GM08714 (cell line): Measurements from ENCODE around the gene AHNAK2.

Source experiments
- H3K4me3 ChIP-seq: fragments of 200-500 bp; sonication (Bioruptor generic); 2 replicates; pipeline ENCODE4 v1.5.1; 2014; ENCODE audit warnings: mild to moderate bottlenecking, low read length, inconsistent platforms
- ZNF274 ChIP-seq: IDR thresholded peaks from 2 replicates; pipeline ENCODE4 v1.6.1; 2012; ENCODE audit warnings: mild to moderate bottlenecking, low read depth, low read length

AHNAK2 gene

GRCh38 chr14:104984056-104984894 lies 6.1 kb upstream of the AHNAK2 start:
- H3K4me3 ChIP-seq, result no peak overlapping the region
- TF ChIP-seq ZNF274, result no peak

DNA sequence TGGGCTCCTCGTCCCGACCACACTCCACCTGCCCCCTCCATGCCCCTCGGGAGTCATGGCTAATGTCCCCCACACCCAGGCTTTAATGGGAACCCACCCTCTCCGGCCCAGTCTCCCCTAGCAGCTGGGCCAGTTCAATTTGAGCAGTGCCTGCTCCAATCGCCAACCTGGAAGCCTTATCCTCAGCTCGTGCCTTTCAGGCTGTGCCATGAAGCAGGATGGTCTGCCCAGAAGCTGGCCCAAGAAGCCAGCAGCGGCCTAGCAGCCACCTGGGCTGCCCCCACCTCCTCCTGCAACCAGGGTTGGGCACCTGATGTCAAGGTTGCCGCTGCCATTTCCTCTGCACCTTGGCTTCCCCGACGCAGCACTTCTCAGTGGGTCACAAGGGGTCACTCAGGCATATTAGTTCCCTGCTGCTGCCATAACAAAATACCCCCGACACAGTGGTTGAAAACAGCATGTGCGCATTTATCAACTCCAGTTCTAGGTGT lies 5.1 kb upstream of the AHNAK2 start:
- TF ChIP-seq ZNF274, result no peak
- no peak overlapping the region for H3K4me3 ChIP-seq

GRCh38 chr14:104982548-104983230 lies 4.5 kb upstream of the AHNAK2 start:
- no peak for TF ChIP-seq ZNF274

DNA sequence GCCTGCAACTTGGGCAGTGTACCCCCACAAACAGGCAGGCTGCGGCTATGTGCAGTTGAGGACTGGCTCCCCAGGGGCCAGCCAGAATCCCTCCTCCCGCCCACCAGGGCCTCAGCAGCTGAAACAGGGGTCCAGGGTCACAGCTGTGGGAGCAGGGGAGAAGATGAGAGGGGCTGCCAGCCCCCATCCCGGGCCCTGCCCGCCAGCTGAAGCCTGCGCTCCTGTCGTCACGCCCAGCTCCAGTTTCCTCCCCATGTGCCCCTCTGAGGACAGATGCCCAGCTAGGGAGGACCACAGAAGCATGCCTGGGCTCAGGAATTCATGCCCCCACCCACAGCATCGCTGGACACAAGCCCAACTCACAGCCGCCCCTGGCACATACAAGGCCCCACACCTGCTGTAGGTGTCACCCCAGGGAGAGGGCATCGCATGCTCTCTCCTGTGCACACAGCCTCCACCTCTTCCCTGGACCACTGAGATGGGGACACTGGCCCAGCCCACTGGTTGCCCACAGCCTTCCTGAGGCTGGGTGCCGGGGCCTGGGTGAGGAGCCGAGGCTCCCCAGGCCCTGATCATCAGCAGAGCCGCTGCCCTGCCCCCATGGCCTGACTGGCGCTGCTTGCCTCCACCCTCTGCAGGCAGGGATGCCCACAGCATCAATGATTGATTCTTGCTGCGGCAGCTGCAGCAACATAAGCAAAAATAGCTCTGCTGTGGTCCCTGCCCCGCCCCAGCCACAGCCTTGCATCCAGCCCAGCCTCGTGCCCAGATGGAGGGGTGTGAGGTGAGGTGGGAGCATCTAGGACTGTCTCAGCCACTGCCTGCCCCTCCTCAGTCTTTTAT lies 3.7 kb upstream of the AHNAK2 start:
- TF ChIP-seq ZNF274, result no peak
- H3K4me3 ChIP-seq, result no peak overlapping the region

More at GRCh38 chr14:104982548-104983230, 4.5 kb upstream of the AHNAK2 start:
- H3K4me3 ChIP-seq, result no peak overlapping the region

DNA sequence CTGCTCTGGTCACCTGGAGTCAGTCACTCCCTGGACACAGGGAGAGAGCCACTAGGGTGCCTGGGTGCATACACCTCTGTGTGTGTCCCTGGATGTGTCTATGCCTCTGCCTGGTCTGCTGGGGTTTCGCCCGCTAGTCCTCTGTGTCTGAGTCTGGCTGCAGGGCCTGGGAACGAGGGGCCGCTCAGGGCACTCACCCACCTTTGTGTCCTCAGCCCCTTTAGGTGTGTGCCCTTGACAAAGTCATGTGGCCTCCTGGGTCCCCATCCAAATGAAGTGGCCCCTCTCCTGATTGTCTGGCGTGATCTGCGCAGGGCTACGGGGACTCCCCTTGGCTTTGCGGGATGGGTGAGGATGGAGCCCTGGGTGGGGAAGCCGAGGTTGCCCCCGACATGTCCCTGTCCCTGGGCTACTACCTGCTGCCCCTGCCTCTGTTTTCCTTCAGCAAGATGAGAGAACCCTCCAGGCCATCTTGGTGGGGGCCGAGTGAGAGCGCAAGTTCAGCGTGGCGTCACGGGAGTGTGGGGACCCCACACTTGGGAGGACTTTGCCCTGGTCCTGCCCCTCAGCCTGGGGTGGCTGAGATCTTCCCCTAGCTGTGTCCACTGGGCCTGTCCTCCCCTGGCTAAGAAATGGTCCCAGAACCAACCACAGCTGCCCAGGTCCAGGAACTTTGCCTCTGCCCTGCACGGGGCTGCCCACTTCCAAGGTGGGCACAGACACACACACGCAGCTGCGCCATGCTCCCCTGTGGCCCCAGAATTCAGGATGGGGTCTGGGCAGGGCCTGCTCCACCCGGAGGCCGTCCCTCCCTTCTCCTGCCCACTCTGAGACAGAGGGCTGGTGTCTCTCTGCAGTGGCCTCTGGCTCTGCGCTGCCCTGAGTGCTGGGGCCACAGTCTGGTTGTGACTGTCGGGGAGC lies 2.7 kb upstream of the AHNAK2 start:
- no peak overlapping the region for H3K4me3 ChIP-seq
- no peak for TF ChIP-seq ZNF274

GRCh38 chr14:104979758-104980610 lies 1.8 kb upstream of the AHNAK2 start:
- TF ChIP-seq ZNF274, result no peak

DNA sequence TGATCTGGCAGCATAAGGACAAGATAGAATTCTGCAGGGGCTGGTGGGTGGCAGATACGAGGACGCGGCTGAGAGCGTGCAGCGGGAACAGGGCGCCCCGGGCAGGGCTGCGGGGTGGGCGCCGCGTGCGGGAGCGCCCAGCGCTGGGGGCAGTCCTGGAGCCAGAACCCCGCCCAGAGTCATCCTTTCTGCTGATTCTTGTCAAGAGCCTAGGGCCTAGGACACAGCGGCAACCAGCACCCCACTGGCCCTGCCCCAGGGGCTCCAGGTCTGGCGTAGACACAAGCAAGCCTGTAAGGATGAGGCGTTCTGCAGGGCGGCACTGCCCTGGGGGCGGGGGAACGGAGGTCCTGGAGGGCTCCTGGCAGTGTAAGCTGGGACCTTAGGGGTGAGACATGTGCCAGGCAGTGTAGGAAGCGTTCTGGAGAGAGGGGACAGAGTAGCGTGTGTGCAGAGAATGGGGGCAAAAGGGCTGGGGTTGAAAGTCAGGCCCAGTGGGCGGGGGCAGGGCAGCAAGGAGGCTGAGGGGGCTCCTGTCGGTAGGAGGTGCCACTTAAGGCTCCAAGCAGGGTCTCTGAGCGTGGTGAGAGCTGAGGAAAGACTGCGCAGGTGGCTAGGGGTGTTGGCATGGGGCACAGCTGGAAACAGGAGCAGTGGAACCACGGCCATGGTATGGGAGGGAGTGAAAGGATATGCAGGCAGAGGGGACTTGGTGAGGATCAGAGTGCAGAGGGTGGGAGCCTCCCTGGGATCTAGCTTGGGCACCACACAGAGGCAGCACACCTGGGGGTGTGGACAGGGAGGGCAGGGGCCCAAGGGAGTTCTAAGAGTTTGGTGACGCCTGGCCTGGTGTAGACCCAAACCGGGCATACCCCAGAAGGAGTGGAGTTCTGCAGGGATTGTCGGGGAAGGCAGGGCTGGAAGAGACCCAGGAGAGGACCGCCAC lies 845 bp upstream of the AHNAK2 start:
- no peak overlapping the region for H3K4me3 ChIP-seq
- no peak for TF ChIP-seq ZNF274

More at GRCh38 chr14:104979758-104980610, 1.8 kb upstream of the AHNAK2 start:
- H3K4me3 ChIP-seq, result no peak overlapping the region

GRCh38 chr14:104977008-104977680 lies 1.0 kb downstream of the AHNAK2 start:
- no peak overlapping the region for H3K4me3 ChIP-seq
- TF ChIP-seq ZNF274, result no peak

- no peak overlapping the region for H3K4me3 ChIP-seq
- no peak for TF ChIP-seq ZNF274
Observed at GRCh38 chr14:104976198-104977007, 1.8 kb downstream of the AHNAK2 start.
